Transverse colon (tissue), 4 donors: ENCODE measurements around the gene BPIFB3. TPM values are rescaled to one million over a fixed set of nuclear protein-coding genes. Genes with fewer than 3 reads are reported as not detected.

ENCODE experiments used
- DNase-seq: peaks from one replicate; pipeline ENCODE4 v3.0.0-alpha.2; 2019
- H3K27ac ChIP-seq, 4 donors: fragments of 200-600 bp; sonication (generic); 2 replicates each; pipeline ENCODE4 v1.5.1; 2016 to 2018; ENCODE audit warnings: inconsistent platforms in 4 of 4
- H3K27me3 ChIP-seq: fragments of 200-600 bp; sonication (generic); 2 replicates; pipeline ENCODE4 v1.5.1; 2017; ENCODE audit warnings: inconsistent platforms
- H3K36me3 ChIP-seq, 4 donors: fragments of 200-600 bp; sonication (generic); 2 replicates each; pipeline ENCODE4 v1.5.1; 2017 to 2019; ENCODE audit warnings: inconsistent platforms in 4 of 4
- H3K4me1 ChIP-seq, 4 donors: fragments of 200-600 bp; sonication (generic); 2 replicates each; pipeline ENCODE4 v1.5.1; 2017 to 2020; ENCODE audit warnings: inconsistent platforms in 4 of 4
- H3K4me3 ChIP-seq, 4 donors: fragments of 200-600 bp; sonication (generic); 1 replicate in 1 of 4; 2 replicates in 3 of 4; pipeline versions ENCODE4 v1.5.1 to v1.6.1; 2017 to 2019; ENCODE audit warnings: inconsistent platforms in 4 of 4
- H3K9me3 ChIP-seq, 2 donors: fragments of 200-600 bp; sonication (generic); 2 replicates each; pipeline ENCODE4 v1.5.1; 2017 to 2019; ENCODE audit warnings: inconsistent platforms in 2 of 2
- CTCF ChIP-seq, 5 experiments: fragments of 200-600 bp in 3 of 5; fragments of 450-650 bp in 2 of 5; sonication (generic) in 3 of 5; IDR thresholded peaks; 1 replicate in 2 of 5; 2 replicates in 3 of 5; pipeline ENCODE4 v1.5.1; 2016 to 2017; ENCODE audit warnings: antibody characterized with exemption in 5 of 5, inconsistent platforms in 3 of 5, mild to moderate bottlenecking in 2 of 5, moderate library complexity in 1 of 5
- EP300 ChIP-seq: sonication (generic); formaldehyde crosslinking; IDR thresholded peaks from one replicate; pipeline ENCODE4 v1.6.1; 2017; ENCODE audit warnings: antibody characterized with exemption, low read depth
- POLR2A ChIP-seq: fragments of 450-650 bp; IDR thresholded peaks from one replicate; pipeline ENCODE4 v1.6.1; 2016; ENCODE audit warnings: antibody characterized with exemption, mild to moderate bottlenecking, moderate library complexity
- POLR2AphosphoS5 ChIP-seq, 3 donors: sonication (generic); formaldehyde crosslinking; IDR thresholded peaks; one replicate each; pipeline ENCODE4 v1.6.1; 2016; ENCODE audit warnings: antibody characterized with exemption in 3 of 3
- WGBS, 2 donors: methylation state at CpG; one replicate each; pipeline ENCODE4 v1.1.5; 2018; ENCODE audit warnings: low coverage in 1 of 2; 5-methylcytosine and 5-hydroxymethylcytosine counted together
- in situ Hi-C, 4 donors: fragments of 200-750 bp; cut with MboI; loops; one replicate each; pipeline versions ENCODE4 v1.15.0 to v1.15.1; 2017; ENCODE audit warnings: low sequenced_read_pairs in 3 of 4, low pct_ligation_motif_present in 1 of 4, low pct_unique_long_range_greater_than_20kb in 1 of 4
- intact Hi-C: fragments of 100-400 bp; cut with DNase I; formaldehyde crosslinking; loops from one replicate; pipeline ENCODE4 v1.15.1; 2023; ENCODE audit warnings: low total_unique reads
- total RNA-seq, 4 donors: library from RNA; depleted of rRNA; stranded (reverse); fragments of >200 nt; gene quantifications; one replicate each; pipeline ENCODE4 v1.1.0, GENCODE V29; 2016

Gene BPIFB3
- total RNA-seq, 4 donors from 2014 or later = not detected

- intact Hi-C loops = no loop called here
- Histone ChIP-seq H3K9me3 (no peaks in the 10 kb centered on the region), H3K36me3 (no peaks in the 10 kb centered on the region), H3K4me1 (no peaks in the 10 kb centered on the region), H3K27ac (no peak overlapping the region), H3K4me3 (no peak overlapping the region), H3K27me3 (no peaks in the 10 kb centered on the region)
- DNase-seq = no peak
- TF ChIP-seq CTCF (IDR thresholded peaks at IDR 0.05) (no peak), POLR2A (no peak), POLR2AphosphoS5 (IDR thresholded peaks at IDR 0.05) (no peak), EP300 (no peak)
- WGBS, 2 donors = 70 to 81% methylated on average over 2 to 6 of the region's 6 CpGs
- in situ Hi-C loops = no loop called here
Observed at GRCh38 chr20:33063271-33063670, 9.6 kb downstream of the BPIFB3 start.

DNA sequence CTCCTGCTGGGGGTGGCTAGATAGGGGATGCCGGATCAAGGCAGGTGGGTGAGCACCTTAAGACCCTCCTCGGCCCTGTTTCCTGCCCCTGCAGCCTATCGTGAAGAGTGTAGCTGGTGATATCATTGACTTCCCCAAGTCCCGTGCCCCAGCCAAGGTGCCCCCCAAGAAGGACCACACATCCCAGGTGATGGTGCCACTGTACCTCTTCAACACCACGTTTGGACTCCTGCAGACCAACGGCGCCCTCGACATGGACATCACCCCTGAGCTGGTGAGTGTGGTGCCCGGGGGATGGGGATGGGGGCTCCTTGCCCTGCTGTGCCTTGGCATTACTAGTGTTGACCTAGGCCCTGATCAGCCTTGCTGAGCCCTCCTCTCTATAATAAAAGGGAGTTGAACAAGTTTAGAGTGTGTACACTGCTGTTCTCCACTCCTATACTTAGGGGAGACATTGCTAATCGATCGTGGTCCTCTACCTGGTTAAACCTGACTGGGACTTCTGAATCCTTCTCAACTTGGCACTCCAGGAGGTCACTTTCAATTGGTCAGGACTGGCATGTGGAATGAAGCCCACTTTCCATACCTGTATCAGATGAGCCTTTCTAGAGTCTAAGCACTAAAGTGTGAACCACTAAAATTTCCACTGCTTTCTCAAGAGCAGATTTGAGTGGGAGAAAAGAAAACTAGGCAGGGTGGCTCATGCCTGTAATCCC, 11.0 kb downstream of the BPIFB3 start:
- 90% methylated on average over 11 of the region's 11 CpGs; no CpG with 5 or more reads in 1 of the 2 donors for WGBS, 2 donors
- Histone ChIP-seq H3K9me3 (no peaks in the 10 kb centered on the region), H3K4me3 (no peak overlapping the region), H3K4me1 (no peaks in the 10 kb centered on the region), H3K27me3 (no peaks in the 10 kb centered on the region), H3K27ac (no peak overlapping the region), H3K36me3 (no peaks in the 10 kb centered on the region)
- DNase-seq = no peak
- in situ Hi-C loops (no loop called here), intact Hi-C loops (no loop called here)
- TF ChIP-seq POLR2A (no peak), EP300 (no peak), CTCF (IDR thresholded peaks at IDR 0.05) (no peak), POLR2AphosphoS5 (IDR thresholded peaks at IDR 0.05) (no peak)

DNA sequence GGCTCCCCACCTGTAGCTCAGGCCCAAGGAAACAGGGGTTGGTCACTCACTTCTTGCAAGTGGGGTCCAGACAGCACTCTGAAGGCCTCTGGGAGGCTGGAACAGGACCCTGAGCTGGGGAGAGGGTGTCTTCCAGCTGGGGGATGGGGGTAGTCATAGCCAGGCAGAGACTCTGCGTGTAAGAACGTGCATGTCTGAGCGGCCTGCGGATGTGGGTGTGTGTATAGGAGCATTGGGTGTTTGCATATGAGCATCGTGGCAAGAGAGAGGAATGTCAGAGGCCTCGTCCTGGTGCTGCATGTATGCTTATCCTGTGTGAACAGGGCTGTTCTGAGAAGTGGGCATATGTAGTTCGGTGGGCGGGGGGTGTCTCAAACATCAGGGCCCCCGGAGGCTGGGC, 12.1 kb downstream of the BPIFB3 start:
- H3K27me3 ChIP-seq = no peaks in the 10 kb centered on the region
- H3K4me1 ChIP-seq = no peaks in the 10 kb centered on the region
- no peak overlapping the region for H3K4me3 ChIP-seq
- 79 to 81% methylated on average over 5 to 9 of the region's 9 CpGs for WGBS, 2 donors
- intact Hi-C loops (no loop called here), in situ Hi-C loops (no loop called here)
- no peaks in the 10 kb centered on the region for H3K36me3 ChIP-seq
- TF ChIP-seq EP300 (no peak), CTCF (IDR thresholded peaks at IDR 0.05) (no peak), POLR2A (no peak), POLR2AphosphoS5 (IDR thresholded peaks at IDR 0.05) (no peak)
- no peak for DNase-seq
- no peak overlapping the region for H3K27ac ChIP-seq
- H3K9me3 ChIP-seq = no peaks in the 10 kb centered on the region

DNA sequence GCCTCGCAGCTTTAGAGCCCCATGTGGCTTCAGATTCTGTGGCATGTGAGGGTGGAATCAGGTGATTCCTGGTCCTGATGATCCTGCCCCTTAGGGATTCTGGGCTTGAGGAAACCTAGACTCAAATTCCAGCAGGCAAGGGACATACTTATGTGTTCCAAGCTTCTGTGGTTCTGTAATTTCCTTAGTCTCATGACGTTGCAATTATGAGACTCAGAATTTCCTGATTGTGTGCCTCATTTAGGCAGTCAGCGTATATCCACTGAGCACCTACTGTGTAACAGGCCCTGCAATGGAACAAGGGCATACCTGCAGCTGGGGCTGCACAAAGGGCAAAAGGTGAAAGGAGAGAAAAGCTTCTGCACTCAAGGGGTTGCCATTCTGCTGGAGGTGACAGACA, 14.1 kb downstream of the BPIFB3 start:
- 85% methylated on average over 3 of the region's 3 CpGs; no CpG with 5 or more reads in 1 of the 2 donors for WGBS, 2 donors
- no peak for DNase-seq

More for the DNA sequence above, 14.1 kb downstream of the BPIFB3 start:
- intact Hi-C loops = no loop called here
- H3K27ac ChIP-seq = no peak overlapping the region
- in situ Hi-C loops = no loop called here
- no peaks in the 10 kb centered on the region for H3K27me3 ChIP-seq
- TF ChIP-seq CTCF (IDR thresholded peaks at IDR 0.05) (no peak), POLR2AphosphoS5 (IDR thresholded peaks at IDR 0.05) (no peak), EP300 (no peak), POLR2A (no peak)
- no peaks in the 10 kb centered on the region for H3K9me3 ChIP-seq
- H3K4me3 ChIP-seq = no peak overlapping the region
- H3K36me3 ChIP-seq = no peaks in the 10 kb centered on the region
- no peaks in the 10 kb centered on the region for H3K4me1 ChIP-seq
